GM03348 (cell line): ENCODE data around the gene NREP.
A peak's percentile ranks its signal among the peaks of the same experiment; 100 is the strongest.

ENCODE experiments used
- DNase-seq: peaks from one replicate; pipeline ENCODE4 v3.0.0; 2012; ENCODE audit warnings: low spot score

The NREP gene

GRCh38 chr5:111756581-111757354, at the start of gene NREP:
Gene NREP, minus strand, starts transcription at chr5:111757194. Its CDS starts 1,422 bp downstream, at chr5:111755772.
- DNase-seq = no peak

- no peak for DNase-seq
These were observed 49.8 kb upstream of the NREP start for GRCh38 chr5:111806753-111807152.

- DNase-seq = no peak
These were observed 49.2 kb upstream of the NREP start for GRCh38 chr5:111806156-111806555.

- DNase-seq = no peak
These were observed 48.1 kb upstream of the NREP start for GRCh38 chr5:111805071-111805470.

- DNase-seq = no peak
These were observed 43.4 kb upstream of the NREP start for GRCh38 chr5:111800351-111800750.

GRCh38 chr5:111795142-111795541, 38.1 kb upstream of the NREP start:
- no peak for DNase-seq

- DNase-seq = peak; percentile 23
These were observed 35.6 kb upstream of the NREP start for GRCh38 chr5:111792471-111793058.

- DNase-seq = no peak
These were observed 33.3 kb upstream of the NREP start for GRCh38 chr5:111790295-111790694.

- DNase-seq = no peak
These were observed 30.0 kb upstream of the NREP start for GRCh38 chr5:111787006-111787405.

GRCh38 chr5:111784491-111785181, 27.6 kb upstream of the NREP start:
- DNase-seq = no peak

- no peak for DNase-seq
These were observed 26.5 kb upstream of the NREP start for GRCh38 chr5:111783537-111783936.

- no peak for DNase-seq
These were observed 25.2 kb upstream of the NREP start for GRCh38 chr5:111782216-111782615.

- DNase-seq = no peak
These were observed 24.2 kb upstream of the NREP start for GRCh38 chr5:111781200-111781599.

- no peak for DNase-seq
These were observed 22.9 kb upstream of the NREP start for GRCh38 chr5:111779922-111780292.

- DNase-seq = no peak
These were observed 22.4 kb upstream of the NREP start for GRCh38 chr5:111779260-111779921.

GRCh38 chr5:111776913-111777781, 20.2 kb upstream of the NREP start:
- no peak for DNase-seq

- no peak for DNase-seq
These were observed 18.2 kb upstream of the NREP start for GRCh38 chr5:111775224-111775623.

- DNase-seq = no peak
These were observed 17.5 kb upstream of the NREP start for GRCh38 chr5:111774525-111774924.

- no peak for DNase-seq
These were observed 15.6 kb upstream of the NREP start for GRCh38 chr5:111772456-111773122.

- DNase-seq = no peak
These were observed 12.5 kb upstream of the NREP start for GRCh38 chr5:111769541-111769940.
